Keratinocyte (primary cell): ENCODE measurements around the gene STK35.

Experiments used
- EZH2 ChIP-seq: IDR thresholded peaks from one replicate; pipeline ENCODE4 v1.6.1; 2012; ENCODE audit warnings: inconsistent platforms, mild to moderate bottlenecking, low read length, moderate library complexity
- TF ChIP-seq, protein P1 (sequence below), 3 experiments: IDR thresholded peaks in 1 of 3; conservative IDR thresholded peaks in 1 of 3; optimal IDR thresholded peaks in 1 of 3; 2 replicates in 2 of 3; 3 replicates in 1 of 3; pipeline versions ENCODE3 to v1.5.1; 2011; ENCODE audit warnings: low read length in 3 of 3, mild to moderate bottlenecking in 3 of 3, moderate library complexity in 2 of 3, control low read depth in 1 of 3, inconsistent platforms in 1 of 3; ENCODE audit not compliant: insufficient read depth in 2 of 3; ENCODE audit errors: extremely low read depth in 1 of 3

DNA sequence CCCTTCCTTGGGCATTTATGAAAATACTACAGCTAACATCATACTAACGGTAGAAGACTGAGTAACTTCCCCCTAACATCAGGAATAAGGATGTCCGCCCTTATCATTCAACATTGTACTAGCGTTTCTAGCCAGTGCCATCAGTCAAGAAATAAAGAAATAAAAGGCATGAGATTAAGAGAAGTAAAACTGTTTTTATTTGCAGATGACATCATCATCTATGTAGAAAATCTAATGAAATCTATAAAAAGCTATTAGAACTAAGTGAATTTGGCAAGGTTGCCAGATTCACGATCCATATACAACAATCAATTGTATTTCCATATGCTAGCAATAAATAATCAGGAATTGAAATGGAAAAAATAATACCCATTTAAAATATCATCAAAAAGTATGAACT lies 54.6 kb downstream of the STK35 start:
- TF ChIP-seq, protein P1, sequence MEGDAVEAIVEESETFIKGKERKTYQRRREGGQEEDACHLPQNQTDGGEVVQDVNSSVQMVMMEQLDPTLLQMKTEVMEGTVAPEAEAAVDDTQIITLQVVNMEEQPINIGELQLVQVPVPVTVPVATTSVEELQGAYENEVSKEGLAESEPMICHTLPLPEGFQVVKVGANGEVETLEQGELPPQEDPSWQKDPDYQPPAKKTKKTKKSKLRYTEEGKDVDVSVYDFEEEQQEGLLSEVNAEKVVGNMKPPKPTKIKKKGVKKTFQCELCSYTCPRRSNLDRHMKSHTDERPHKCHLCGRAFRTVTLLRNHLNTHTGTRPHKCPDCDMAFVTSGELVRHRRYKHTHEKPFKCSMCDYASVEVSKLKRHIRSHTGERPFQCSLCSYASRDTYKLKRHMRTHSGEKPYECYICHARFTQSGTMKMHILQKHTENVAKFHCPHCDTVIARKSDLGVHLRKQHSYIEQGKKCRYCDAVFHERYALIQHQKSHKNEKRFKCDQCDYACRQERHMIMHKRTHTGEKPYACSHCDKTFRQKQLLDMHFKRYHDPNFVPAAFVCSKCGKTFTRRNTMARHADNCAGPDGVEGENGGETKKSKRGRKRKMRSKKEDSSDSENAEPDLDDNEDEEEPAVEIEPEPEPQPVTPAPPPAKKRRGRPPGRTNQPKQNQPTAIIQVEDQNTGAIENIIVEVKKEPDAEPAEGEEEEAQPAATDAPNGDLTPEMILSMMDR (optimal IDR thresholded peaks at IDR 0.05 in 1 of 3, IDR thresholded peaks at IDR 0.05 in 1 of 3, conservative IDR thresholded peaks at IDR 0.05 in 1 of 3; ENCODE audit: extremely low read depth in 1 of 3, insufficient read depth in 2 of 3, low read length in 3 of 3) = no peak
- no peak for TF ChIP-seq EZH2
